LoVo (cell line): Measurements from ENCODE around the gene RAP1GDS1.
"Not testable (repeated sequence)": the region's sequence is repeated elsewhere in the genome, so short reads cannot be mapped to it uniquely, and the experiment has no call there.

ENCODE experiments used
- DNase-seq: peaks from one replicate; pipeline ENCODE4 v3.0.0-alpha.2; 2016; ENCODE audit warnings: low spot score

The RAP1GDS1 gene

GRCh38 chr4:98352396-98352795 is 91.2 kb downstream of the RAP1GDS1 start:
- no peak for DNase-seq

DNA sequence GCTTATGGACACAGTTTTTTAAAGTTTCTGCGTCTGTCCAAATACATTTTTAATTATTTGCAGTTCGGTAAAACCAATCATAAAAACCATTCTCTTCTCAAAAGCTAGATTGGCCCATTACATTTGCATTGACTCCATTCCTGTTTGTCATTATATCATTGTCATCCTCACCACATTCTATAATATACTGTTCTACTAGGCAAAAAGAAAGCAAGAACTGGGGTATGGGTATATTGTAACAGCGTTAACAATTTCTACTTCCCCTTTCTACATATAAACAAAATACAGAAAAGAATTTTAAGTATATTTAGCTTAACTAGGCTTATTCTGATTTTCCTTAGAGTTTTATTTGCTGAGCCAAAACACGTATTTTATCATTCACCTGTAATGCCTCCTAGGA is 91.8 kb downstream of the RAP1GDS1 start:
- DNase-seq, result no peak

DNA sequence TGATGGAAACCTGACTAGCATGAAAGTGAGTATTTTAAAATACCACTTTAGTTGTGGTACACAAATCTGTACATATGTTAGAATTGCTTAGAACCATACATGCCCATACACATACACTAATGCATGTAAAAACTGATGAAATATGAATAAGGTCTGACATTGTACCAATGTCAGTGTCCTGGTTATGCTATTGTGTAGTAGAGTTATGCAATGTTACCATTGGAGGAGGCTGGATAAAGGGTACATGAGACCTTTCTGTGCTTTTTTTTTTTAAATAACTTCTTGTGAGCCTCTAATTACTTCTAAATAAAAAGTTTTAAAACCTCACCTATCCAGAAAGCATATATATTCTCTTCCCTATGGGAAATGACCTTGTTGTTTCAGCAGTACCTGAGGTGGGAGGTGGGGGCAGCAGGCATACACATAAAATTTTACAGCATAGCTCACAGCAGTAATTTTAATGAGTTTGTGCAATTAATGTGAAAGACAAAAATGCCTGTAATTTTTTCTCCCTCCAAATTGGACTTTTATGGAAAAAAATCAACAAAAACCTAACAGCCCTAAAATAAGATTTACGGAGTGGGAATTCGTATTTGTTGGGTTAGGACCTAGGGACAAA is 97.6 kb downstream of the RAP1GDS1 start:
- no peak for DNase-seq

DNA sequence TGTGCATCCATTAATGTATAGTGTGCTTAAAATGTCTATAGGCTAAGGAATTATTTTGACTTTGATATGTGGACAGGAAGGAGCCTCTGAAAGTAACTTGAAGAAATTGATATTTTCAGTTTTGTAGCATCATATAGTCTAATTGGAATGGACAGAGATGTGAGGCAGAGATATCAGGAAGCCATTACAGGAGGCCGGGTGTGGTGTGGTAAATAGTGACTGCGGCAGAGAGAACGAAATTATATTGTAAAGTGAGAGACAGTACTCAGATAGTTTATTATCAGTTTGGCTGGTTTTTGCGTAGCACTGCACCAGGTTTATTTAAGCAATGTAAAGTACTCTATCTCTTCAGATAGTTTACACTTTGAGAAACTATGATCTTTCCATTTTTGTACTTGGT is 98.5 kb downstream of the RAP1GDS1 start:
- DNase-seq, result no peak

- DNase-seq, result no peak
Observed at GRCh38 chr4:98363431-98363830, 102.2 kb downstream of the RAP1GDS1 start.

DNA sequence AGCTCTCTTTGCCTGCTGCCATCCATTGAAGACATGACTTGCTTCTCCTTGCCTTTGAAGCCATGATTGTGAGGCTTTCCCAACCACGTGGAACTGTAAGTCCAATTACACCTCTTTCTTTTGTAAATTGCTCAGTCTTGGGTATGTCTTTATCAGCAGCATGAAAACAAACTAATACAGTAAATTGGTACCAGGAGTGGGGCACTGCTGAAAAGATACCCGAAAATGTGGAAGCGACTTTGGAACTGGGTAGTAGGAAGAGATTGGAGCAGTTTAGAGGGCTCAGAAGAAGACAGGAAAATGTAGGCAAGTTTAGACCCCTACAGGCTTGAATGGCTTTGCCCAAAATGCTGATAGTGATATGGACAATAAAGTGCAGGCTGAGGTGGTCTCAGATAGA is 105.1 kb downstream of the RAP1GDS1 start:
- not testable (repeated sequence) for DNase-seq

DNA sequence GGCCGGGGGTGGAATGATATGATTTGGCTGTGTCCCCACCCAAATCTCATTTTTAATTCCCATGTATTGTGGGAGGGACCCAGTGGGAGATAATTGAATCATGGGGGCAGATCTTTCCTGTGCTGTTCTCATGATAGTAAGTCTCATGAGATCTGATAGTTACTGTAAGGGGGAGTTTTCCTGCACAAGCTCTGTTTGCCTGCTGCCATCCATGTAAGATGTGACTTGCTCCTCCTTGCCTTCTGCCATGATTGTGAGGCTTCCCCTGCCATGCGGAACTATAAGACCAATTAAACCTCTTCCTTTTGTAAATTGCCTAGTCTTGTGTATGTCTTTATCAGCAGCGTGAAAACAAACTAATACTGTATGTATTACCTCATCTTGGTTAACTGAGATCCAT is 106.8 kb downstream of the RAP1GDS1 start:
- DNase-seq, result not testable (repeated sequence)

GRCh38 chr4:98369322-98369721 is 108.1 kb downstream of the RAP1GDS1 start:
- no peak for DNase-seq

DNA sequence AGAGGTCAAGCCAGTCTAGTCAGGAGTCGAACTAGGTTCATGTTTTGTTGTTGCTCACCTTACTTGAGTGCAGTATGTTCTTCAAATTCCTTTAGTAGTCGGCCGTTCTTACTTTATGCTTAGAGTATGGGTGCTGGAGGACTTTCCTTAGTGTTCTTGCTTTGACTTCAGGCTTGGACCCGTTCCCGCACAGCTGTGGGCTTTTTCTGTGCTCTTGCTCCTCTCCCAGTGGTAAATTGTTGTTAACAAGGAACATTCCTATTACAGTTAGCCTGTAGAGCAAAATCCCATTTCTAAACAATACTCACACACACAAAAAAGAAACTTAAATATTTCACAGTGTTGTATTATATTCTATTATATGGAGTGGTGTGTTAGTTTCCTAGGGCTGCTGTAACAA is 113.5 kb downstream of the RAP1GDS1 start:
- DNase-seq, result no peak

DNA sequence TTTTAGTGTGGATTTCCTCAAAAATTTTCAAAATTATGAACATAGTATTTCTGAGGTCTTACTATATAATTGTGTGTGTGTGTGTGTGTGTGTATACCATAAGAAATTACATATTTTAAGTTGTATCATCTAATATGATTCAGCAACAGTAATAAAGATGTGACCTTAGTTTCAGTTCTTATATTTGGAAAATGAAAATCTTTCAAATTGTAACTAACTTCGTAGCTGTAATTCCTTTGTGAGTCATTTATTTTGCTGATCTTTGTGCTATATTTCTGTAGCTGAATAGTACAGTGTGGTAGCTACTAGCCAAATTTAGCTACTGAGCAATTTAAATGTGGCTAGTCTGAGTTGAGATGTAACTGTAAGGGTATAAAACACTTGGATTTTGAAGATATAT is 116.4 kb downstream of the RAP1GDS1 start:
- DNase-seq, result no peak

DNA sequence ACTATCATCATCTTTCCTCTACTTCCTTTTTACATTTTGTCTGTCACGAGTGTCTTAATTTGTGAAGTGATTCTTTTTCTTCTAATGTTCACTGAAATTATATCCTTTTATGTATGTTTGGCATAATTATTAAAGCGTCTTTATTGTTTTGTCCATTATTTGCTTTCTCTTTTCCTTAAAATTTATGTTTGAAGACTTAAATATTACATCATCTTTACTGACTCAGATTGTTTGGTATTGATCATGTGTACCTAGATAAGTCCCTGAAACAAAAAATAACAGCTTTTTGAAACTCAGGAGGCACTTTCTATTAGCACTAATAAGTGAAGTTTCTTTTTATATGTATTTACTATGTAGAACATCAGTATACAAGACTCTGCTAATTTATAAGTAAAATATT is 120.1 kb downstream of the RAP1GDS1 start:
- DNase-seq, result no peak

- no peak for DNase-seq
Observed at GRCh38 chr4:98383431-98384106, 122.4 kb downstream of the RAP1GDS1 start.

DNA sequence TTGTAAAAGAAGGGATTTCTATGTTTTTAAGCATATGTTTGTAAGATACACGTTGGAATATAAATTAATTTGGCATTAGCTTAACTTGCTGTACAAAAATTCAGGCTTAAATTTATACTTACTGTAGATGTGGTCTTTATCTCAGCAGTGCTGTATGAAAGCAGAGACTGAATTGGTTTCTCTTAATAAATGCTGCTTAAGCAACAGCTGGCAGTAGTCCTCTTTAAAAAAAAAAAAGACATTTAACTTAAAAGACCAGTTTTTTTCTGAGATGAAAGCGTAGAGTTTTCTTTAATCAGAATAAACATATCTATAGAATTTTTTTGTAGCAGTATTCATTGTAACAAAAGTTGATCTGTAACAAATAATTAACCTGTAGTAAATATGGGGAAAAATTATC is 124.6 kb downstream of the RAP1GDS1 start:
- no peak for DNase-seq

DNA sequence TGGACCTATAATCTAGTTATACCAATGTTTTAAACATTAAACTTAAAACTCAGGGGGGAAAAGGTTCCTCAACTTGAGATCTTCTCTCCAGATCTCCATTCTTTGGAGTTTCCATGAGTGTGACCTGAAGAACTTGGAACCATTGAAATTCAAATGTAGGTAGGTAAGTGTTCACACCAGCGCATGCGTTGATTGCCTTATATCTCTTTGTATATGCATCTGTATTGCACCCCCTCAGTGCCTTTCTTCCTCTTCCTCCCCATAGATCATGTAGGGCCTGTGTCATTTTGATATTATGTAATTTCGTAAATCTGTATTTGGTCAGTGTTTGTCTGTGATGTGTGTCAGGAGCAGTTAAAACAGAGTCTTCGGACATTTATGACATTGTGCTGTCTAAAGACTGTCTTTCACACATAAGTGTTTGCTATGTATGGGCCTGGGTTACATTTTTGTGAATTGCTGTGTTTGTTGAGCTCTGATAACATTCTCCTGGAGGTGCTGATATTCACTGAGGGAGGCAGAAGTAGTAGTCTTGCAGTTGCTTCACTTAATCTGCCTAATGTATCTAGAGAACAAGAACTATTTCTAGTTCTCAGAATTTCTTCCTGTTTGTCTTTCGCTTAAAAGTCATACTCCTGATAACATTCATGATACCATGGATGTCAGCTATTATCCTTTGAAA is 126.3 kb downstream of the RAP1GDS1 start:
- DNase-seq, result no peak

- no peak for DNase-seq
Observed at GRCh38 chr4:98394134-98394533, 132.9 kb downstream of the RAP1GDS1 start.

- DNase-seq, result no peak
Observed at GRCh38 chr4:98399915-98400314, 138.7 kb downstream of the RAP1GDS1 start.

- no peak for DNase-seq
Observed at GRCh38 chr4:98406819-98407218, 145.6 kb downstream of the RAP1GDS1 start.

GRCh38 chr4:98411731-98412130 is 150.5 kb downstream of the RAP1GDS1 start:
- no peak for DNase-seq

- no peak for DNase-seq
Observed at GRCh38 chr4:98416844-98417243, 155.7 kb downstream of the RAP1GDS1 start.

- DNase-seq, result not testable (repeated sequence)
Observed at GRCh38 chr4:98420151-98420550, 159.0 kb downstream of the RAP1GDS1 start.

DNA sequence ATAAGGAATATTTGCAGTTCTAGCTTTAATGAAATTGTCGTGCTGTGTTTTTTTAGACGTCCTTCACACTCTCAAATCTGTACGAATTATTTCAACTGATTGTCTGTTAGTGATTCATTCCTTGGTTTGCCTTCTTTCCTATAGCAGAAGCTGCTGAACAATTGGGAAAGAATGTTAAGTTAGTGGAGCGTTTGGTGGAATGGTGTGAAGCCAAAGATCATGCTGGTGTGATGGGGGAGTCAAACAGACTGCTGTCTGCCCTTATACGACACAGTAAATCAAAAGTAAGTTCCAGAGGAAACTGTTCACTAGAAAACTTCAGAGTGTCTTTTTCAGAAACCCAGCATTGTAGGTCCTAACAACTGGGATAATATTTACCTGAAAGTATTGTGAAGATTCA is 159.9 kb downstream of the RAP1GDS1 start:
- DNase-seq, result no peak

GRCh38 chr4:98423009-98423408 is 161.8 kb downstream of the RAP1GDS1 start:
- no peak for DNase-seq

DNA sequence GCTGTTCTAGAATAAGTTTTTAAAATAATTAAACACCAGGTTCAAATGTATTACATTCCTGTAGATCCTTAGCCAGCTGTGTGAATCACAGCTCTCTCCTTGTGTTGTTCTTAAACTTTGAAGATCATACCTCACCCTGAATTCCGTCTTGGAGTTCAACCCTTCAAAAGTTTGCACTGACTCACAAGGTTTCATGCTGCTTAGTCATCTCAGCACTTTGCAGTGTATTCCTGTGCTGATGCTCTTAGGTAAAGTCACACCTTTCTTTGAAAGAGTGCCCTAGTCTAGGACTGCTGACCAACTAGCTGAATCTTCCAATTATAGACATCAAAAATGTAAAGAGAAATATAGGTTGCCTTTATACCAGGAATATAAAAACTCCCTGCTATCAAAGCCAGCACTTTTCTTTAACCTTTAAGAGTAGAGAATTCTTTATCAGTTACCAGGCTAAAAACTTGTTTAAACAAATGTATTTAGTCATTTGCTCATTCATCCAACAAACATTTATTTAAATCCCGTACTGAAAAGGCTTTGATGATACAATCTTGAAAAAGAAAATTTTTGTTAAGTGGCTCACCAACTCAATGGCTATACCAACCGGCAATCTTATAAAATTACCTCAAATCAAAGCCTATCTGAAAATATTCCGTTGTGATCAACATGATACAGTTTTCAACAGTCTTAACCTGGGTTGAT is 169.7 kb downstream of the RAP1GDS1 start:
- DNase-seq, result peak; percentile 23
